Liver (tissue), 3 donors: ENCODE measurements around the gene CPAMD8.

Experiments used
- EGR1 ChIP-seq, 2 donors: IDR thresholded peaks; 2 replicates each; pipeline ENCODE4 v1.6.1; 2016 to 2018; ENCODE audit warnings: antibody characterized with exemption in 2 of 2, low read depth in 2 of 2
- HNF4G ChIP-seq: IDR thresholded peaks from 2 replicates; pipeline ENCODE4 v1.6.1; 2016; ENCODE audit warnings: antibody characterized with exemption
- RAD21 ChIP-seq, 2 donors: IDR thresholded peaks; 2 replicates each; pipeline ENCODE4 v1.6.1; 2016; ENCODE audit warnings: antibody characterized with exemption in 2 of 2, mild to moderate bottlenecking in 2 of 2
- TAF1 ChIP-seq: conservative IDR thresholded peaks from 2 replicates; pipeline ENCODE4 v1.6.1; 2016; ENCODE audit warnings: antibody characterized with exemption, mild to moderate bottlenecking
- YY1 ChIP-seq: IDR thresholded peaks from 2 replicates; pipeline ENCODE4 v1.6.1; 2016; ENCODE audit warnings: antibody characterized with exemption, mild to moderate bottlenecking
- TF ChIP-seq, protein P1 (sequence below): fragments of 150-350 bp; IDR thresholded peaks from 2 replicates; pipeline ENCODE4 v1.5.1; 2017; ENCODE audit warnings: improper control_type of control experiment, low read depth, low read length; ENCODE audit not compliant: missing input control
- TF ChIP-seq, protein P2 (sequence below): IDR thresholded peaks from 2 replicates; pipeline ENCODE4 v1.6.1; 2016; ENCODE audit warnings: antibody characterized with exemption, mild to moderate bottlenecking
- TF ChIP-seq, protein P3 (sequence below): IDR thresholded peaks from 2 replicates; pipeline ENCODE4 v1.6.1; 2016; ENCODE audit warnings: antibody characterized with exemption
- TF ChIP-seq, protein P4 (sequence below): IDR thresholded peaks from 2 replicates; pipeline ENCODE4 v1.6.1; 2016; ENCODE audit warnings: antibody characterized with exemption
- donor health status: healthy.
- donor health status: healthy.

DNA sequence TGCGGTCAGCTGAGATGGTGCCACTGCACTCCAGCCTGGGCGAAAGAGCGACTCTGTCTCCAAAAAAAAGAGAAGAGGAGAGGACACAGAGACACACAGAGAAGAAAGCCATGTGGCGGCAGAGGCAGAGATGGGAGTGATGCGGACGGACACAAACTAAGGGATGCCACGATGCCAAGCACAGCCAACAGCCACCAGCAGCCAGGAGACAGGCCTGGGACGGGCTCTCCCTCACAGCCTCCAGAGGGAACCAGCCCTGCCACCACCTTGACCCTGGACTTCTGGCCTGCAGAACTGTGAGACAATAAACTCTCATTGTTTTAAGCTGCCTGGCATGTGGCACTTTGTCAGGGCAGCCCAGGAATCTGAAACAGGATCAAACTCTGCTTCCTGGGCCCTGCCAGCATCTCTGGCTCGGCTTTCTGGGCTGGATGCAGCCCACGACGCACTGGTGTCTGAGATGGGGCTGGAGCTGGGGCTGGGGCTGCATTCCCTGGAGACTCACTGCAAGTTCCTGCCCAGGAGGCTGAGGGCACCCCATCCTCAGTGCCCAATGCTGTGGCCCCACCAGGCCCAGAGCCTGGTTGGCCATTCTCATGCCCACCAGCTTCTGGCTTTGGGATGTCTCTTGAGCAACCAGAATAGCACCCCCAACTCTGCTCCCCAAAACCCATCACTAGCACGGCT lies 134.8 kb downstream of the CPAMD8 start:
- TF ChIP-seq, protein P1, sequence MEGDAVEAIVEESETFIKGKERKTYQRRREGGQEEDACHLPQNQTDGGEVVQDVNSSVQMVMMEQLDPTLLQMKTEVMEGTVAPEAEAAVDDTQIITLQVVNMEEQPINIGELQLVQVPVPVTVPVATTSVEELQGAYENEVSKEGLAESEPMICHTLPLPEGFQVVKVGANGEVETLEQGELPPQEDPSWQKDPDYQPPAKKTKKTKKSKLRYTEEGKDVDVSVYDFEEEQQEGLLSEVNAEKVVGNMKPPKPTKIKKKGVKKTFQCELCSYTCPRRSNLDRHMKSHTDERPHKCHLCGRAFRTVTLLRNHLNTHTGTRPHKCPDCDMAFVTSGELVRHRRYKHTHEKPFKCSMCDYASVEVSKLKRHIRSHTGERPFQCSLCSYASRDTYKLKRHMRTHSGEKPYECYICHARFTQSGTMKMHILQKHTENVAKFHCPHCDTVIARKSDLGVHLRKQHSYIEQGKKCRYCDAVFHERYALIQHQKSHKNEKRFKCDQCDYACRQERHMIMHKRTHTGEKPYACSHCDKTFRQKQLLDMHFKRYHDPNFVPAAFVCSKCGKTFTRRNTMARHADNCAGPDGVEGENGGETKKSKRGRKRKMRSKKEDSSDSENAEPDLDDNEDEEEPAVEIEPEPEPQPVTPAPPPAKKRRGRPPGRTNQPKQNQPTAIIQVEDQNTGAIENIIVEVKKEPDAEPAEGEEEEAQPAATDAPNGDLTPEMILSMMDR, result no peak
- TF ChIP-seq, protein P2, sequence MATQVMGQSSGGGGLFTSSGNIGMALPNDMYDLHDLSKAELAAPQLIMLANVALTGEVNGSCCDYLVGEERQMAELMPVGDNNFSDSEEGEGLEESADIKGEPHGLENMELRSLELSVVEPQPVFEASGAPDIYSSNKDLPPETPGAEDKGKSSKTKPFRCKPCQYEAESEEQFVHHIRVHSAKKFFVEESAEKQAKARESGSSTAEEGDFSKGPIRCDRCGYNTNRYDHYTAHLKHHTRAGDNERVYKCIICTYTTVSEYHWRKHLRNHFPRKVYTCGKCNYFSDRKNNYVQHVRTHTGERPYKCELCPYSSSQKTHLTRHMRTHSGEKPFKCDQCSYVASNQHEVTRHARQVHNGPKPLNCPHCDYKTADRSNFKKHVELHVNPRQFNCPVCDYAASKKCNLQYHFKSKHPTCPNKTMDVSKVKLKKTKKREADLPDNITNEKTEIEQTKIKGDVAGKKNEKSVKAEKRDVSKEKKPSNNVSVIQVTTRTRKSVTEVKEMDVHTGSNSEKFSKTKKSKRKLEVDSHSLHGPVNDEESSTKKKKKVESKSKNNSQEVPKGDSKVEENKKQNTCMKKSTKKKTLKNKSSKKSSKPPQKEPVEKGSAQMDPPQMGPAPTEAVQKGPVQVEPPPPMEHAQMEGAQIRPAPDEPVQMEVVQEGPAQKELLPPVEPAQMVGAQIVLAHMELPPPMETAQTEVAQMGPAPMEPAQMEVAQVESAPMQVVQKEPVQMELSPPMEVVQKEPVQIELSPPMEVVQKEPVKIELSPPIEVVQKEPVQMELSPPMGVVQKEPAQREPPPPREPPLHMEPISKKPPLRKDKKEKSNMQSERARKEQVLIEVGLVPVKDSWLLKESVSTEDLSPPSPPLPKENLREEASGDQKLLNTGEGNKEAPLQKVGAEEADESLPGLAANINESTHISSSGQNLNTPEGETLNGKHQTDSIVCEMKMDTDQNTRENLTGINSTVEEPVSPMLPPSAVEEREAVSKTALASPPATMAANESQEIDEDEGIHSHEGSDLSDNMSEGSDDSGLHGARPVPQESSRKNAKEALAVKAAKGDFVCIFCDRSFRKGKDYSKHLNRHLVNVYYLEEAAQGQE, result no peak
- TF ChIP-seq RAD21 (IDR thresholded peaks at IDR 0.05), result no peak
- no peak for TF ChIP-seq YY1
- no peak for TF ChIP-seq EGR1 (IDR thresholded peaks at IDR 0.05; ENCODE audit: low read depth in 2 of 2)
- TF ChIP-seq, protein P3, sequence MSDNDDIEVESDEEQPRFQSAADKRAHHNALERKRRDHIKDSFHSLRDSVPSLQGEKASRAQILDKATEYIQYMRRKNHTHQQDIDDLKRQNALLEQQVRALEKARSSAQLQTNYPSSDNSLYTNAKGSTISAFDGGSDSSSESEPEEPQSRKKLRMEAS, result no peak
- TF ChIP-seq HNF4G, result no peak
- TF ChIP-seq, protein P4, sequence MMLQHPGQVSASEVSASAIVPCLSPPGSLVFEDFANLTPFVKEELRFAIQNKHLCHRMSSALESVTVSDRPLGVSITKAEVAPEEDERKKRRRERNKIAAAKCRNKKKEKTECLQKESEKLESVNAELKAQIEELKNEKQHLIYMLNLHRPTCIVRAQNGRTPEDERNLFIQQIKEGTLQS, result no peak
- no peak for TF ChIP-seq TAF1
